ENCODE results near the gene FMN1. TPM values are rescaled to one million over a fixed set of nuclear protein-coding genes. Genes with fewer than 3 reads are reported as not detected.

Gene FMN1
- total RNA-seq, 4 donors from 2014 or later = 2.6 to 6.6 (median 4.2) TPM

DNA sequence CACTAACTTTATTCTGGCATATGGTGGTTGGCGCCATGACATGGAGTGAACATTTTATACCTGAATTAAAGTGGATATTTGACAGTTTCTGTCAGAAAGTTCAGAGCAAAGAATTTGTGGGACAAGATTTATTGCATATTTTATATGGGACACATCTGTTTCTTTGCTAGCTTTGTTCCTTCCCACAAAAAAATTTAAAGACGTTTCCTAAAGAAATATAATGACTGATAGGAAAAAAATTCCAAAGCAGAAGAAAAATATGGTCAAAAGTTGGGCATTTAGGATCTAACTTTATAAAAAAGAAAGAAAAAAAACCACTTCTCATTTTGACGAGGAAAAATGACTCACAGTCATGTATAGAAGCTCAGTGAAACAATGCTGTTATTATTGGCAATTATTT, 375.1 kb downstream of the FMN1 start:
- DNase-seq (no peak), ATAC-seq (no peak)
- Histone ChIP-seq H3K9me3 (no peaks in the 10 kb centered on the region), H3K4me1 (no peaks in the 10 kb centered on the region), H3K27ac (no peak overlapping the region), H3K36me3 (no peaks in the 10 kb centered on the region), H3K4me3 (no peak overlapping the region), H3K27me3 (no peaks in the 10 kb centered on the region)
- intact Hi-C loops (cut with DNase I; ENCODE audit: low total_unique reads) (no loop called here), in situ Hi-C loops (cut with MboI; ENCODE audit: low sequenced_read_pairs in 4 of 4) (no loop called here)
- TF ChIP-seq, protein P1, sequence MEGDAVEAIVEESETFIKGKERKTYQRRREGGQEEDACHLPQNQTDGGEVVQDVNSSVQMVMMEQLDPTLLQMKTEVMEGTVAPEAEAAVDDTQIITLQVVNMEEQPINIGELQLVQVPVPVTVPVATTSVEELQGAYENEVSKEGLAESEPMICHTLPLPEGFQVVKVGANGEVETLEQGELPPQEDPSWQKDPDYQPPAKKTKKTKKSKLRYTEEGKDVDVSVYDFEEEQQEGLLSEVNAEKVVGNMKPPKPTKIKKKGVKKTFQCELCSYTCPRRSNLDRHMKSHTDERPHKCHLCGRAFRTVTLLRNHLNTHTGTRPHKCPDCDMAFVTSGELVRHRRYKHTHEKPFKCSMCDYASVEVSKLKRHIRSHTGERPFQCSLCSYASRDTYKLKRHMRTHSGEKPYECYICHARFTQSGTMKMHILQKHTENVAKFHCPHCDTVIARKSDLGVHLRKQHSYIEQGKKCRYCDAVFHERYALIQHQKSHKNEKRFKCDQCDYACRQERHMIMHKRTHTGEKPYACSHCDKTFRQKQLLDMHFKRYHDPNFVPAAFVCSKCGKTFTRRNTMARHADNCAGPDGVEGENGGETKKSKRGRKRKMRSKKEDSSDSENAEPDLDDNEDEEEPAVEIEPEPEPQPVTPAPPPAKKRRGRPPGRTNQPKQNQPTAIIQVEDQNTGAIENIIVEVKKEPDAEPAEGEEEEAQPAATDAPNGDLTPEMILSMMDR (IDR thresholded peaks at IDR 0.05 in 4 of 5, conservative IDR thresholded peaks at IDR 0.05 in 1 of 5) = no peak
- TF ChIP-seq POLR2A (IDR thresholded peaks at IDR 0.05) = no peak

DNA sequence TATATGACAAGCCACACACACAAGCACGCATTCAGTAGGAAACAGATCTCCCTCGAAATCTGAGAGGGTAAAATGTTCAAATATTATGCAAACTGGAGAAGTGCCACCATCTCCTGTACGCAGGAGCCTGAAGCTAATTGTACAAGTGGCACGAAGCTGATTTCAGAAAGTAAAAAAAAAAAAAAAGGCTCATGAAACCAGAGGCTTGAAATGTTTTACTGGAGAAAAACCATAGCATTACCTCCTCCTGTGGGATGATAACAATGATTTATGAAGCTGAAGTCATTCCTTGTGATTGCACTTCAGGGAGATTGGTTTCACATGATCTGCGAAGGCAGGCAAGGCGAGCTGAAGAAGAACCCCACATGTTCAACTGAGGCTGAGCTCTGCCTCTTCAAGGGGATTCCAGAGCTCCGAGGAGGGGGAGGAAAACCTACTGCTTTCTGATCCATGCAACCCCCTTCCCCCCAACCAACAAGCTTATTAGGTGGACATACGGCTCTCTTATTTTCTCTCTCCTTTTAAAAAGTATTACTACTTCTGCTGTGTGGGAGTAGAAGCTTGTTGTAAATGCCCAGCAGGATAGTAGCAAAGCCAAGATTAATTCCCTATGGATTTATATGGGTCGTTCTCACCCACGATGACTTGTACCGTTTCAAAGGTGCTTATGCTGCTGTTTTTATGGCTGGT, 375.6 kb downstream of the FMN1 start:
- intact Hi-C loops (cut with DNase I; ENCODE audit: low total_unique reads) (no loop called here), in situ Hi-C loops (cut with MboI; ENCODE audit: low sequenced_read_pairs in 4 of 4) (no loop called here)
- TF ChIP-seq, protein P1 (IDR thresholded peaks at IDR 0.05 in 4 of 5, conservative IDR thresholded peaks at IDR 0.05 in 1 of 5) = no peak
- no peak for TF ChIP-seq POLR2A (IDR thresholded peaks at IDR 0.05)
- H3K27me3 ChIP-seq = no peaks in the 10 kb centered on the region
- H3K36me3 ChIP-seq = no peaks in the 10 kb centered on the region
- H3K9me3 ChIP-seq = no peaks in the 10 kb centered on the region
- H3K4me3 ChIP-seq = no peak overlapping the region
- ATAC-seq (no peak), DNase-seq (no peak)
- no peak overlapping the region for H3K27ac ChIP-seq
- no peaks in the 10 kb centered on the region for H3K4me1 ChIP-seq

DNA sequence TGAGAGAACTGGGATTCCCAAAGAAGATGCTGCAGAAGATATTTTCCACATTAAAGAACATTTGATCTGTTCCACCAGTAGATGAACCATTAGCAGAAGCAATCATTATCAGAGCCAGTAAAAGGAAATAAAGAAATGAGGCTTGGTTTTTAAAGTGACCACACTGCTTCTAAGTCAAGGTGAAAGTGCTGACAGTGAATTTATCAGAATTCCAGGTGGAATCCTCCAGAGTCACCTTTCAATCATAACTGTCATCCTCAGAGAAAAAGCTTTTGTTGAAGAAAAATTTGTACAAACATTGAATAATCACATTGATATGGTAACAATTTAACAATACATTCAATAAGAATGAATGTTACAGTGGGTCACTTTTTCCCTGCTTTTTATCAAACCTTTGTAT, 376.9 kb downstream of the FMN1 start:
- TF ChIP-seq, protein P1 (IDR thresholded peaks at IDR 0.05 in 4 of 5, conservative IDR thresholded peaks at IDR 0.05 in 1 of 5) = no peak
- no peak for TF ChIP-seq POLR2A (IDR thresholded peaks at IDR 0.05)
- in situ Hi-C loops (cut with MboI; ENCODE audit: low sequenced_read_pairs in 4 of 4) = no loop called here
- no peak for ATAC-seq
- no peak overlapping the region for H3K4me3 ChIP-seq
- no peak overlapping the region for H3K27ac ChIP-seq
- H3K36me3 ChIP-seq = no peaks in the 10 kb centered on the region
- intact Hi-C loops (cut with DNase I; ENCODE audit: low total_unique reads) = no loop called here
- no peaks in the 10 kb centered on the region for H3K27me3 ChIP-seq
- no peaks in the 10 kb centered on the region for H3K9me3 ChIP-seq
- no peak for DNase-seq
- no peaks in the 10 kb centered on the region for H3K4me1 ChIP-seq

DNA sequence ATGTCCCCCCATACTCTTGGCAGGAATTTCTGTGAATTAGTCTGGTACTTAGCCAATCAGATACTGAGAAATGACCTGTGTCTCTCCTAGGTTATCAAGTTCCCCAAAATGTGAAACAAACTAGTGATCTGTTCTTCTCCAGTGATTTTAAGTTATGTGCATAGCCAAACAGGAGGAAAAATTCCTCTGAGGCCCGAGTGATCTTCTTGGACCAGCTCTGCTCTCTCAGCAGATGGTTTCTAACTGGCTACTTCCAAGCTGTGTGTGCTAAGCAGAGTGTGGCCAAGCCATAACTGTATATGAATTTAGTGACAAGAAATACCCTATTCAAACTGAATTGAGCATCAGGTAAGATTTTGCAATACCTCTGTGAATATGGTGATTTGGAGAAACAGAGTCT, 387.2 kb downstream of the FMN1 start:
- Histone ChIP-seq H3K36me3 (no peaks in the 10 kb centered on the region), H3K4me3 (no peak overlapping the region), H3K9me3 (no peaks in the 10 kb centered on the region), H3K4me1 (no peaks in the 10 kb centered on the region), H3K27me3 (no peaks in the 10 kb centered on the region), H3K27ac (no peak overlapping the region)
- in situ Hi-C loops (cut with MboI; ENCODE audit: low sequenced_read_pairs in 4 of 4) = no loop called here
- intact Hi-C loops (cut with DNase I; ENCODE audit: low total_unique reads) = no loop called here
- no peak for DNase-seq
- no peak for TF ChIP-seq POLR2A (IDR thresholded peaks at IDR 0.05)
- TF ChIP-seq, protein P1 (IDR thresholded peaks at IDR 0.05 in 4 of 5, conservative IDR thresholded peaks at IDR 0.05 in 1 of 5) = no peak
- ATAC-seq = no peak

DNA sequence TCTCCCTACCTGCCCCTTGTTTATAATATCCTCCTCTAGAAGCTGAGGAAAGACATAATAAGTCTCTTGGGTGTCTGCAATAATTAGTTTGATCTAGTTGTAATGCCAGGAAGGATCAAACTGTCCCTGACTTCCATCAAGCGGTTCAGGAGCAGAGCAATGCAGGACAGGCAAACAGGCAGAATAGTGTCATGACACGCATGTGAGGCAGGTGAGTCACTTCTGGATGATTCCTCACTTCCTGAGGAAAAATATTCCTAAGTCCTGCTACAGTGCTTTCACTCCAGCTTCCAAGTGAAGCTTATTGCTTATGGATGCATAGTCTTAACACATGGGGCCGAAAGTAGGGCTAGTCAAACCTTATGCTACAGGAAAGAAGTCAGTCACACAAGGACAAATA, 390.9 kb downstream of the FMN1 start:
- Histone ChIP-seq H3K36me3 (no peaks in the 10 kb centered on the region), H3K4me3 (no peak overlapping the region), H3K27me3 (no peaks in the 10 kb centered on the region), H3K9me3 (no peaks in the 10 kb centered on the region), H3K4me1 (no peaks in the 10 kb centered on the region), H3K27ac (no peak overlapping the region)
- no peak for TF ChIP-seq POLR2A (IDR thresholded peaks at IDR 0.05)
- TF ChIP-seq, protein P1 (IDR thresholded peaks at IDR 0.05 in 4 of 5, conservative IDR thresholded peaks at IDR 0.05 in 1 of 5) = no peak
- DNase-seq (no peak), ATAC-seq (no peak)
- intact Hi-C loops (cut with DNase I; ENCODE audit: low total_unique reads) = no loop called here
- in situ Hi-C loops (cut with MboI; ENCODE audit: low sequenced_read_pairs in 4 of 4) = no loop called here

Data from gastrocnemius medialis (tissue), 4 donors.